HepG2 (cell line): ENCODE results near the gene APOA1. TPM values are rescaled to one million over a fixed set of nuclear protein-coding genes. Genes with fewer than 3 reads are reported as not detected.

Experiments used
- ATAC-seq: fragments of 200-7000 bp; cut with Tn5 transposase; 3 replicates; pipeline ENCODE4 v1.9.1; 2020; ENCODE audit warnings: mild to moderate bottlenecking, moderate library complexity
- BruUV-seq: library from RNA; stranded (reverse); fragments of 400-500 nt; replicated peaks from 2 replicates; lab custom pipeline; 2021; lab: Mats Ljungman, UMichigan
- CTCF ChIA-PET: fragments of 300-600 bp; formaldehyde crosslinking; extraction: SDS; loops from one replicate; lab custom pipeline; 2021; ENCODE audit warnings: low total read pairs, inconsistent platforms, low intra/inter-chr PET ratio; lab: Yijun Ruan, JAX
- POLR2A ChIA-PET: fragments of 350-600 bp; sonication (Branson Sonifier 250); formaldehyde crosslinking; loops from one replicate; lab custom pipeline; 2020; ENCODE audit warnings: antibody characterized with exemption, inconsistent platforms; lab: Yijun Ruan, JAX
- DNase-seq: peaks from one replicate; pipeline ENCODE4 v3.0.0-alpha.2; 2015; ENCODE audit warnings: low spot score
- FAIRE-seq: peaks from 3 replicates; lab custom pipeline; 2011; peaks lifted over from hg19 to GRCh38; lab: Jason Lieb, UNC
- H2AFZ ChIP-seq: one replicate; pipeline ENCODE4 v1.6.1; 2011; ENCODE audit warnings: low read length, inconsistent platforms
- H3K27ac ChIP-seq: fragments of 300-600 bp; 3 replicates; pipeline ENCODE4 v1.8.0; 2011; ENCODE audit warnings: mixed run types, mild to moderate bottlenecking, mixed read lengths, low read length, inconsistent platforms; ENCODE audit not compliant: insufficient read depth; ENCODE audit errors: extremely low read length
- H3K27me3 ChIP-seq, 2 experiments: fragments of 200-600 bp in 1 of 2; 2 replicates in 1 of 2; 3 replicates in 1 of 2; pipeline versions ENCODE4 v1.6.0 to v1.8.0; 2011; ENCODE audit warnings: low read length in 2 of 2, mild to moderate bottlenecking in 2 of 2, moderate library complexity in 2 of 2, inconsistent platforms in 1 of 2; ENCODE audit not compliant: insufficient read depth in 2 of 2, control insufficient read depth in 1 of 2
- H3K36me3 ChIP-seq, 2 experiments: fragments of 200-600 bp in 1 of 2; replicated peaks in 1 of 2; 2 replicates in 1 of 2; 3 replicates in 1 of 2; pipeline versions ENCODE4 v1.5.1 to v1.8.0; 2011; ENCODE audit warnings: low read length in 2 of 2, inconsistent platforms in 1 of 2; ENCODE audit not compliant: insufficient read depth in 2 of 2, control insufficient read depth in 1 of 2
- H3K4me1 ChIP-seq: 2 replicates; pipeline ENCODE4 v1.5.1; 2012; ENCODE audit warnings: low read length, inconsistent platforms; ENCODE audit not compliant: insufficient read depth
- H3K4me2 ChIP-seq: 2 replicates; pipeline ENCODE4 v1.6.0; 2011; ENCODE audit warnings: low read depth, low read length, inconsistent platforms
- H3K4me3 ChIP-seq, 3 experiments: fragments of 200-600 bp in 1 of 3; sonication (generic), shearing (Covaris generic) in 1 of 3; replicated peaks in 1 of 3; 2 replicates each; pipeline ENCODE4 v1.5.1; 2011 to 2016; ENCODE audit warnings: low read length in 3 of 3, inconsistent platforms in 2 of 3, low read depth in 2 of 3, mild to moderate bottlenecking in 2 of 3, control low read depth in 1 of 3, mixed read lengths in 1 of 3; ENCODE audit not compliant: insufficient read depth in 1 of 3
- H3K79me2 ChIP-seq: one replicate; pipeline ENCODE4 v1.6.1; 2011; ENCODE audit warnings: low read length, inconsistent platforms; ENCODE audit not compliant: insufficient read depth
- H3K9ac ChIP-seq: 2 replicates; pipeline ENCODE4 v1.6.0; 2011; ENCODE audit warnings: mild to moderate bottlenecking, low read depth, low read length, inconsistent platforms; ENCODE audit not compliant: insufficient read depth
- H3K9me3 ChIP-seq: 2 replicates; pipeline ENCODE4 v1.5.1; 2012; ENCODE audit warnings: mild to moderate bottlenecking, low read length
- H4K20me1 ChIP-seq: 2 replicates; pipeline ENCODE4 v1.6.0; 2011; ENCODE audit warnings: inconsistent platforms, mild to moderate bottlenecking, low read length, moderate library complexity; ENCODE audit not compliant: insufficient read depth
- FOXK2 ChIP-seq: fragments of 450-650 bp; IDR thresholded peaks from 2 replicates; pipeline ENCODE4 v1.6.1; 2016
- MAFK ChIP-seq, 2 experiments: IDR thresholded peaks in 1 of 2; conservative IDR thresholded peaks in 1 of 2; 2 replicates each; pipeline ENCODE4 v1.6.1; 2011; ENCODE audit warnings: improper control_type of control experiment in 2 of 2, low read length in 2 of 2
- RORA ChIP-seq: sonication (generic); formaldehyde crosslinking; IDR thresholded peaks from 2 replicates; pipeline ENCODE4 v1.5.0; 2020; ENCODE audit warnings: mild to moderate bottlenecking, missing genetic modification reagents, moderate library complexity
- TCF7 ChIP-seq: sonication (generic); IDR thresholded peaks from 2 replicates; pipeline ENCODE4 v1.6.1; 2016; ENCODE audit warnings: antibody characterized with exemption, low read depth
- TGIF2 ChIP-seq: IDR thresholded peaks from 2 replicates; pipeline ENCODE4 v1.6.1; 2016; ENCODE audit warnings: control low read depth, missing compliant biosample characterization
- ZFP1 ChIP-seq: IDR thresholded peaks from 2 replicates; pipeline ENCODE4 v1.6.1; 2016
- ZNF329 ChIP-seq: sonication (generic); formaldehyde crosslinking; IDR thresholded peaks from 2 replicates; pipeline ENCODE4 v1.9.0; 2021; ENCODE audit warnings: low read depth, mild to moderate bottlenecking, missing genetic modification reagents
- ZNF546 ChIP-seq: sonication (generic); formaldehyde crosslinking; conservative IDR thresholded peaks from 2 replicates; pipeline ENCODE4 v1.8.1; 2023; ENCODE audit warnings: mild to moderate bottlenecking, missing genetic modification reagents
- WGBS: methylation state at CpG from one replicate; pipeline ENCODE4 v1.1.6; 2017; ENCODE audit warnings: low lambda C conversion rate; 5-methylcytosine and 5-hydroxymethylcytosine counted together
- in situ Hi-C: cut with HindIII; loops from 2 replicates; pipeline ENCODE4 v1.10.0; 2017; ENCODE audit warnings: low pct_unique_long_range_greater_than_20kb; ENCODE audit not compliant: extremely low pct_ligation_motif_present
- intact Hi-C: fragments of 100-400 bp; cut with micrococcal nuclease; formaldehyde crosslinking; loops from one replicate; pipeline ENCODE4 v1.10.0; 2022; ENCODE audit not compliant: unreplicated experiment
- polyA plus RNA-seq, 8 experiments: library from polyadenylated mRNA; depleted of rRNA in 3 of 8; stranded (reverse) in 7 of 8; unstranded in 1 of 8; fragments of >200 nt; fragmentation: Illumina TruSeq in 4 of 8; extraction: Trizol in 4 of 8; gene quantifications; 2 replicates each; pipeline versions ENCODE4 v1.2.1 to v1.2.3, GENCODE V29; 2011 to 2016; ENCODE audit warnings: low read depth in 4 of 8, missing spikeins in 1 of 8, mixed read lengths in 1 of 8; ENCODE audit not compliant: insufficient read depth in 1 of 8
- total RNA-seq, 5 experiments: library from RNA; depleted of rRNA; stranded (reverse); fragments of >200 nt; fragmentation: Illumina TruSeq; extraction: Trizol; gene quantifications; 2 replicates each; pipeline ENCODE4 v1.2.3, GENCODE V29; 2016; ENCODE audit warnings: low read depth in 1 of 5
- TF ChIP-seq, protein P1 (sequence below): sonication (generic); formaldehyde crosslinking; IDR thresholded peaks from 2 replicates; pipeline ENCODE4 v1.5.0; 2020; ENCODE audit warnings: missing genetic modification reagents
- TF ChIP-seq, protein P2 (sequence below): sonication (generic); formaldehyde crosslinking; IDR thresholded peaks from 2 replicates; pipeline ENCODE4 v1.8.1; 2023; ENCODE audit warnings: mild to moderate bottlenecking, missing genetic modification reagents
- TF ChIP-seq, protein P3 (sequence below): sonication (generic); formaldehyde crosslinking; IDR thresholded peaks from 2 replicates; pipeline ENCODE4 v1.5.0; 2020; ENCODE audit warnings: missing genetic modification reagents, mild to moderate bottlenecking, borderline replicate concordance
- TF ChIP-seq, protein P4 (sequence below): sonication (generic); formaldehyde crosslinking; IDR thresholded peaks from 2 replicates; pipeline ENCODE4 v1.5.0; 2020; ENCODE audit warnings: mild to moderate bottlenecking, missing genetic modification reagents
- TF ChIP-seq, protein P5 (sequence below): sonication (generic); formaldehyde crosslinking; conservative IDR thresholded peaks from 2 replicates; pipeline ENCODE4 v1.4.0; 2020; ENCODE audit warnings: missing genetic modification reagents
- TF ChIP-seq, protein P6 (sequence below): sonication (generic); formaldehyde crosslinking; IDR thresholded peaks from 2 replicates; pipeline ENCODE4 v1.4.0; 2020; ENCODE audit warnings: low read depth, mild to moderate bottlenecking, missing genetic modification reagents

The APOA1 gene
- total and polyA plus RNA-seq, 2 of the 13 experiments (the other 11 are each of a cell fraction or from before 2014, with no cell fraction given): 1,973 to 5,485 TPM

DNA sequence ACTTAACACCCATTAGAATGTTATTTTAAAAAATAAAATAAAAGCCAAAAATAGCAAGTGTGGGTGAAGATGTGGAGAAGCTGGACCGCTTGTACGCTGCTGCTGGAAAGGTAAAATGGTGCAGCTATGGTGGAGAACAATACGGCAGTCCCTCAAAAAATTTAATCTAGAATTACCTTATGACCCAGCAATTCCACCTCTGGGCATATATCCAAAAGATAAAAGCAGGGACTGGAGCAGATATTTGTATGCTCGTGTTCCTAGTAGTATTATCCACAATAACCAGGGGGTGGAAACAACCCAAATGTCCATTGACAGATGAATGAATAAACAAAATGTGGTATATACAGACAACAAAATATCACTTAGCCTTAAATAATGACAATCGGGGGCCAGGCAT is 39.6 kb downstream of the APOA1 start:
- no peak for ATAC-seq
- FAIRE-seq: no peak
- H3K79me2 ChIP-seq: no peaks in the 10 kb centered on the region
- TF ChIP-seq, protein P1, sequence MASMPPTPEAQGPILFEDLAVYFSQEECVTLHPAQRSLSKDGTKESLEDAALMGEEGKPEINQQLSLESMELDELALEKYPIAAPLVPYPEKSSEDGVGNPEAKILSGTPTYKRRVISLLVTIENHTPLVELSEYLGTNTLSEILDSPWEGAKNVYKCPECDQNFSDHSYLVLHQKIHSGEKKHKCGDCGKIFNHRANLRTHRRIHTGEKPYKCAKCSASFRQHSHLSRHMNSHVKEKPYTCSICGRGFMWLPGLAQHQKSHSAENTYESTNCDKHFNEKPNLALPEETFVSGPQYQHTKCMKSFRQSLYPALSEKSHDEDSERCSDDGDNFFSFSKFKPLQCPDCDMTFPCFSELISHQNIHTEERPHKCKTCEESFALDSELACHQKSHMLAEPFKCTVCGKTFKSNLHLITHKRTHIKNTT: no peak
- no peak for TF ChIP-seq FOXK2
- TF ChIP-seq, protein P2, sequence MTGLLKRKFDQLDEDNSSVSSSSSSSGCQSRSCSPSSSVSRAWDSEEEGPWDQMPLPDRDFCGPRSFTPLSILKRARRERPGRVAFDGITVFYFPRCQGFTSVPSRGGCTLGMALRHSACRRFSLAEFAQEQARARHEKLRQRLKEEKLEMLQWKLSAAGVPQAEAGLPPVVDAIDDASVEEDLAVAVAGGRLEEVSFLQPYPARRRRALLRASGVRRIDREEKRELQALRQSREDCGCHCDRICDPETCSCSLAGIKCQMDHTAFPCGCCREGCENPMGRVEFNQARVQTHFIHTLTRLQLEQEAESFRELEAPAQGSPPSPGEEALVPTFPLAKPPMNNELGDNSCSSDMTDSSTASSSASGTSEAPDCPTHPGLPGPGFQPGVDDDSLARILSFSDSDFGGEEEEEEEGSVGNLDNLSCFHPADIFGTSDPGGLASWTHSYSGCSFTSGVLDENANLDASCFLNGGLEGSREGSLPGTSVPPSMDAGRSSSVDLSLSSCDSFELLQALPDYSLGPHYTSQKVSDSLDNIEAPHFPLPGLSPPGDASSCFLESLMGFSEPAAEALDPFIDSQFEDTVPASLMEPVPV: no peak
- no peak for TF ChIP-seq ZNF546 (CRISPR knock-in tag)
- TF ChIP-seq, protein P3, sequence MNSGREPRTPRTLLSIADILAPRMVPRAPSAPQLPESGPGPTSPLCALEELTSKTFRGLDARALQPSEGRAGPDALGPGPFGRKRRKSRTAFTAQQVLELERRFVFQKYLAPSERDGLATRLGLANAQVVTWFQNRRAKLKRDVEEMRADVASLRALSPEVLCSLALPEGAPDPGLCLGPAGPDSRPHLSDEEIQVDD: no peak
- TF ChIP-seq ZNF329 (CRISPR knock-in tag): no peak
- TF ChIP-seq, protein P4, sequence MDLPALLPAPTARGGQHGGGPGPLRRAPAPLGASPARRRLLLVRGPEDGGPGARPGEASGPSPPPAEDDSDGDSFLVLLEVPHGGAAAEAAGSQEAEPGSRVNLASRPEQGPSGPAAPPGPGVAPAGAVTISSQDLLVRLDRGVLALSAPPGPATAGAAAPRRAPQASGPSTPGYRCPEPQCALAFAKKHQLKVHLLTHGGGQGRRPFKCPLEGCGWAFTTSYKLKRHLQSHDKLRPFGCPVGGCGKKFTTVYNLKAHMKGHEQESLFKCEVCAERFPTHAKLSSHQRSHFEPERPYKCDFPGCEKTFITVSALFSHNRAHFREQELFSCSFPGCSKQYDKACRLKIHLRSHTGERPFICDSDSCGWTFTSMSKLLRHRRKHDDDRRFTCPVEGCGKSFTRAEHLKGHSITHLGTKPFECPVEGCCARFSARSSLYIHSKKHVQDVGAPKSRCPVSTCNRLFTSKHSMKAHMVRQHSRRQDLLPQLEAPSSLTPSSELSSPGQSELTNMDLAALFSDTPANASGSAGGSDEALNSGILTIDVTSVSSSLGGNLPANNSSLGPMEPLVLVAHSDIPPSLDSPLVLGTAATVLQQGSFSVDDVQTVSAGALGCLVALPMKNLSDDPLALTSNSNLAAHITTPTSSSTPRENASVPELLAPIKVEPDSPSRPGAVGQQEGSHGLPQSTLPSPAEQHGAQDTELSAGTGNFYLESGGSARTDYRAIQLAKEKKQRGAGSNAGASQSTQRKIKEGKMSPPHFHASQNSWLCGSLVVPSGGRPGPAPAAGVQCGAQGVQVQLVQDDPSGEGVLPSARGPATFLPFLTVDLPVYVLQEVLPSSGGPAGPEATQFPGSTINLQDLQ (CRISPR knock-in tag): no peak
- no peak for TF ChIP-seq MAFK (conservative IDR thresholded peaks at IDR 0.05 in 1 of 2, IDR thresholded peaks at IDR 0.05 in 1 of 2; ENCODE audit: low read length in 2 of 2)
- TF ChIP-seq, protein P5, sequence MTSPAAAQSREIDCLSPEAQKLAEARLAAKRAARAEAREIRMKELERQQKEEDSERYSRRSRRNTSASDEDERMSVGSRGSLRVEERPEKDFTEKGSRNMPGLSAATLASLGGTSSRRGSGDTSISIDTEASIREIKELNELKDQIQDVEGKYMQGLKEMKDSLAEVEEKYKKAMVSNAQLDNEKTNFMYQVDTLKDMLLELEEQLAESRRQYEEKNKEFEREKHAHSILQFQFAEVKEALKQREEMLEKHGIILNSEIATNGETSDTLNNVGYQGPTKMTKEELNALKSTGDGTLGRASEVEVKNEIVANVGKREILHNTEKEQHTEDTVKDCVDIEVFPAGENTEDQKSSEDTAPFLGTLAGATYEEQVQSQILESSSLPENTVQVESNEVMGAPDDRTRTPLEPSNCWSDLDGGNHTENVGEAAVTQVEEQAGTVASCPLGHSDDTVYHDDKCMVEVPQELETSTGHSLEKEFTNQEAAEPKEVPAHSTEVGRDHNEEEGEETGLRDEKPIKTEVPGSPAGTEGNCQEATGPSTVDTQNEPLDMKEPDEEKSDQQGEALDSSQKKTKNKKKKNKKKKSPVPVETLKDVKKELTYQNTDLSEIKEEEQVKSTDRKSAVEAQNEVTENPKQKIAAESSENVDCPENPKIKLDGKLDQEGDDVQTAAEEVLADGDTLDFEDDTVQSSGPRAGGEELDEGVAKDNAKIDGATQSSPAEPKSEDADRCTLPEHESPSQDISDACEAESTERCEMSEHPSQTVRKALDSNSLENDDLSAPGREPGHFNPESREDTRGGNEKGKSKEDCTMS (CRISPR knock-in tag): no peak
- TF ChIP-seq, protein P6, sequence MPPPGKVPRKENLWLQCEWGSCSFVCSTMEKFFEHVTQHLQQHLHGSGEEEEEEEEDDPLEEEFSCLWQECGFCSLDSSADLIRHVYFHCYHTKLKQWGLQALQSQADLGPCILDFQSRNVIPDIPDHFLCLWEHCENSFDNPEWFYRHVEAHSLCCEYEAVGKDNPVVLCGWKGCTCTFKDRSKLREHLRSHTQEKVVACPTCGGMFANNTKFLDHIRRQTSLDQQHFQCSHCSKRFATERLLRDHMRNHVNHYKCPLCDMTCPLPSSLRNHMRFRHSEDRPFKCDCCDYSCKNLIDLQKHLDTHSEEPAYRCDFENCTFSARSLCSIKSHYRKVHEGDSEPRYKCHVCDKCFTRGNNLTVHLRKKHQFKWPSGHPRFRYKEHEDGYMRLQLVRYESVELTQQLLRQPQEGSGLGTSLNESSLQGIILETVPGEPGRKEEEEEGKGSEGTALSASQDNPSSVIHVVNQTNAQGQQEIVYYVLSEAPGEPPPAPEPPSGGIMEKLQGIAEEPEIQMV: no peak
- no peak for TF ChIP-seq TGIF2 (CRISPR knock-in tag)
- TF ChIP-seq RORA: no peak
- no peak for TF ChIP-seq ZFP1 (CRISPR knock-in tag)
- TF ChIP-seq TCF7: no peak

More for the DNA sequence above, 39.6 kb downstream of the APOA1 start:
- no peak for DNase-seq
- Histone ChIP-seq H3K36me3 (no peaks in the 10 kb centered on the region), H3K27me3 (no peaks in the 10 kb centered on the region), H3K27ac (no peak overlapping the region), H3K4me3 (no peak overlapping the region), H3K4me2 (no peak overlapping the region), H2AFZ (no peak overlapping the region), H4K20me1 (no peaks in the 10 kb centered on the region), H3K9ac (no peak overlapping the region), H3K9me3 (no peaks in the 10 kb centered on the region), H3K4me1 (peaks cover 63% of the 10 kb centered on the region)
- intact Hi-C loops (no loop called here), in situ Hi-C loops (loop anchor here (10.0 kb wide), 1 partner anchor 297 kb away; the partner anchor contains the start of gene SIK3)
- POLR2A ChIA-PET: interaction anchor here (12.0 to 17.3 kb wide), 2 partner anchors 9 to 32 kb away, joined by 291 to 1365 read pairs; partner anchors contain the start of genes APOA1, APOA4 and APOC3
- WGBS: 96% methylated on average over 5 of the region's 5 CpGs
- CTCF ChIA-PET: no interaction called here
- no TSS peak for BruUV-seq
